Upper lobe of left lung (tissue), 6 donors: Measurements from ENCODE around the gene DDHD1. TPM values are rescaled to one million over a fixed set of nuclear protein-coding genes. Genes with fewer than 3 reads are reported as not detected.
"Not testable (repeated sequence)": the region's sequence is repeated elsewhere in the genome, so short reads cannot be mapped to it uniquely, and the experiment has no call there.

Experiments
- ATAC-seq, 2 donors: fragments of 200-7000 bp; cut with Tn5 transposase; one replicate each; pipeline ENCODE4 v1.9.1; 2022; ENCODE audit warnings: mild to moderate bottlenecking in 2 of 2, moderate library complexity in 2 of 2; ENCODE audit not compliant: low FRiP score in 2 of 2
- DNase-seq, 2 donors: peaks; one replicate each; pipeline ENCODE4 v3.0.0-alpha.2; 2019 to 2020
- H3K27ac ChIP-seq, 4 donors: fragments of 200-600 bp; sonication (generic); one replicate each; pipeline ENCODE4 v1.5.1; 2016 to 2019
- H3K27me3 ChIP-seq, 4 donors: fragments of 200-600 bp; sonication (generic); one replicate each; pipeline ENCODE4 v1.5.1; 2017 to 2019
- H3K36me3 ChIP-seq, 4 donors: fragments of 200-600 bp; sonication (generic); one replicate each; pipeline ENCODE4 v1.5.1; 2016 to 2019
- H3K4me1 ChIP-seq, 4 donors: fragments of 200-600 bp; sonication (generic); one replicate each; pipeline ENCODE4 v1.5.1; 2018 to 2019
- H3K4me3 ChIP-seq, 4 donors: fragments of 200-600 bp; sonication (generic); one replicate each; pipeline ENCODE4 v1.5.1; 2017 to 2019; ENCODE audit warnings: mild to moderate bottlenecking in 2 of 4, moderate library complexity in 1 of 4
- H3K9me3 ChIP-seq, 4 donors: fragments of 200-600 bp; sonication (generic); one replicate each; pipeline ENCODE4 v1.5.1; 2018 to 2019
- CTCF ChIP-seq, 6 experiments: fragments of 450-650 bp in 4 of 6; fragments of 200-600 bp in 2 of 6; sonication (generic) in 2 of 6; IDR thresholded peaks; one replicate each; pipeline ENCODE4 v1.5.1; 2016 to 2019; ENCODE audit warnings: antibody characterized with exemption in 6 of 6
- EP300 ChIP-seq, 4 donors: sonication (generic); formaldehyde crosslinking; IDR thresholded peaks; one replicate each; pipeline ENCODE4 v1.5.1; 2017; ENCODE audit warnings: antibody characterized with exemption in 4 of 4, control low read depth in 2 of 4
- POLR2A ChIP-seq, 4 donors: fragments of 450-650 bp; IDR thresholded peaks; one replicate each; pipeline ENCODE4 v1.5.1; 2016 to 2017; ENCODE audit warnings: antibody characterized with exemption in 4 of 4, mild to moderate bottlenecking in 2 of 4
- POLR2AphosphoS5 ChIP-seq, 2 donors: sonication (generic); formaldehyde crosslinking; IDR thresholded peaks; one replicate each; pipeline ENCODE4 v1.5.1; 2017; ENCODE audit warnings: antibody characterized with exemption in 2 of 2
- WGBS, 2 donors: methylation state at CpG; one replicate each; pipeline ENCODE4 v1.1.5; 2017 to 2018; 5-methylcytosine and 5-hydroxymethylcytosine counted together
- total RNA-seq, 6 donors: library from RNA; depleted of rRNA in 4 of 6; stranded (reverse); fragments of >200 nt in 4 of 6; gene quantifications; one replicate each; pipeline versions ENCODE4 v1.1.0 to v1.2.1, GENCODE V29; 2016 to 2021
- donor health status: DM: no; HTN: no; CAD: no; lungs with moderate emphysema.
- donor health status: DM: no; HTN: yes; CAD: no; lungs with severe emphysema.

The DDHD1 gene
- total RNA-seq, 6 donors from 2014 or later, result 18.4 to 30.8 (median 25.8) TPM

GRCh38 chr14:53106768-53107167 lies 46.4 kb downstream of the DDHD1 start:
- TF ChIP-seq POLR2AphosphoS5 (IDR thresholded peaks at IDR 0.05) (no peak), EP300 (IDR thresholded peaks at IDR 0.05) (no peak), CTCF (IDR thresholded peaks at IDR 0.05) (no peak), POLR2A (IDR thresholded peaks at IDR 0.05) (no peak)
- peaks cover 0 to 8% (median 2%) of the 10 kb centered on the region in 4 donors for H3K9me3 ChIP-seq
- DNase-seq (no peak), ATAC-seq (no peak)
- peaks cover 0 to 4% (median 0%) of the 10 kb centered on the region in 4 donors for H3K4me1 ChIP-seq
- H3K4me3 ChIP-seq, result no peak overlapping the region
- no peaks in the 10 kb centered on the region for H3K27me3 ChIP-seq
- H3K27ac ChIP-seq, result no peak overlapping the region
- WGBS, 2 donors, result 94 to 100% methylated on average over 1 of the region's 1 CpG
- no peaks in the 10 kb centered on the region for H3K36me3 ChIP-seq

- DNase-seq (no peak), ATAC-seq (peak in 1 of 2 donors; percentile 47)
- Histone ChIP-seq H3K9me3 (peaks cover 0 to 8% (median 2%) of the 10 kb centered on the region in 4 donors), H3K4me1 (no peaks in the 10 kb centered on the region), H3K4me3 (no peak overlapping the region), H3K27ac (no peak overlapping the region), H3K27me3 (no peaks in the 10 kb centered on the region), H3K36me3 (no peaks in the 10 kb centered on the region)
- TF ChIP-seq POLR2A (IDR thresholded peaks at IDR 0.05) (no peak), EP300 (IDR thresholded peaks at IDR 0.05) (no peak), CTCF (IDR thresholded peaks at IDR 0.05) (no peak), POLR2AphosphoS5 (IDR thresholded peaks at IDR 0.05) (no peak)
- WGBS, 2 donors, result 70 to 74% methylated on average over 5 of the region's 5 CpGs
Measured at GRCh38 chr14:53103636-53104340, 49.3 kb downstream of the DDHD1 start.

GRCh38 chr14:53093206-53093605 lies 59.9 kb downstream of the DDHD1 start:
- DNase-seq, result no peak
- Histone ChIP-seq H3K27ac (no peak overlapping the region), H3K9me3 (peaks cover 0 to 6% (median 2%) of the 10 kb centered on the region in 4 donors), H3K4me1 (no peaks in the 10 kb centered on the region), H3K36me3 (peaks cover 0 to 3% (median 0%) of the 10 kb centered on the region in 4 donors), H3K27me3 (no peaks in the 10 kb centered on the region), H3K4me3 (no peak overlapping the region)
- WGBS, 2 donors, result 97% methylated on average over 1 of the region's 1 CpG
- ATAC-seq, result no peak
- no peak for TF ChIP-seq POLR2A (IDR thresholded peaks at IDR 0.05)
- no peak for TF ChIP-seq POLR2AphosphoS5 (IDR thresholded peaks at IDR 0.05)
- no peak for TF ChIP-seq CTCF (IDR thresholded peaks at IDR 0.05)
- no peak for TF ChIP-seq EP300 (IDR thresholded peaks at IDR 0.05)

- ATAC-seq (no peak), DNase-seq (no peak)
- TF ChIP-seq EP300 (IDR thresholded peaks at IDR 0.05), result no peak
- TF ChIP-seq POLR2A (IDR thresholded peaks at IDR 0.05), result no peak
- no peak for TF ChIP-seq CTCF (IDR thresholded peaks at IDR 0.05)
- no peak for TF ChIP-seq POLR2AphosphoS5 (IDR thresholded peaks at IDR 0.05)
- 95 to 97% methylated on average over 2 of the region's 2 CpGs for WGBS, 2 donors
- peaks cover 0 to 6% (median 2%) of the 10 kb centered on the region in 4 donors for H3K9me3 ChIP-seq
- no peak overlapping the region for H3K4me3 ChIP-seq
- H3K27me3 ChIP-seq, result no peaks in the 10 kb centered on the region
- no peaks in the 10 kb centered on the region for H3K4me1 ChIP-seq
- peaks cover 0 to 3% (median 0%) of the 10 kb centered on the region in 4 donors for H3K36me3 ChIP-seq
- H3K27ac ChIP-seq, result no peak overlapping the region
Measured at GRCh38 chr14:53090853-53091252, 62.3 kb downstream of the DDHD1 start.

GRCh38 chr14:53084954-53085353 lies 68.2 kb downstream of the DDHD1 start:
- H3K27ac ChIP-seq, H3K27me3 ChIP-seq, H3K9me3 ChIP-seq, H3K4me1 ChIP-seq, DNase-seq, ATAC-seq, H3K4me3 ChIP-seq, H3K36me3 ChIP-seq: not testable (repeated sequence)
- WGBS, 2 donors, result 96 to 100% methylated on average over 2 to 7 of the region's 7 CpGs
